LHCN-M2 (cell line): Measurements from ENCODE around the gene CELF2. TPM values are rescaled to one million over a fixed set of nuclear protein-coding genes. Genes with fewer than 3 reads are reported as not detected.

Experiments
- DNase-seq: peaks from one replicate; pipeline ENCODE4 v3.0.0-alpha.2; 2012; ENCODE audit warnings: low read depth
- total RNA-seq: library from RNA; depleted of rRNA; stranded (reverse); fragments of >200 nt; gene quantifications from 2 replicates; pipeline ENCODE4 v1.2.3, GENCODE V29; 2014

The CELF2 gene
- total RNA-seq, 1 experiment from 2014 or later: 68.1 TPM

- DNase-seq: no peak
Observed at GRCh38 chr10:11194859-11195586, 177.4 kb downstream of the CELF2 start.

- no peak for DNase-seq
Observed at GRCh38 chr10:11195623-11196022, 178.0 kb downstream of the CELF2 start.

GRCh38 chr10:11197266-11197712, 179.6 kb downstream of the CELF2 start:
- DNase-seq: peak; percentile 59

GRCh38 chr10:11197878-11198277, 180.2 kb downstream of the CELF2 start:
- DNase-seq: no peak

- peak; percentile 63 for DNase-seq
Observed at GRCh38 chr10:11201911-11202310, 184.2 kb downstream of the CELF2 start.

- DNase-seq: no peak
Observed at GRCh38 chr10:11204351-11204942, 186.8 kb downstream of the CELF2 start.

- DNase-seq: peak; percentile 41
Observed at GRCh38 chr10:11205030-11205772, 187.5 kb downstream of the CELF2 start.

GRCh38 chr10:11206676-11207559, 189.2 kb downstream of the CELF2 start:
- no peak for DNase-seq

- no peak for DNase-seq
Observed at GRCh38 chr10:11207560-11207844, 189.8 kb downstream of the CELF2 start.

GRCh38 chr10:11208243-11208642, 190.6 kb downstream of the CELF2 start:
- DNase-seq: no peak

- DNase-seq: no peak
Observed at GRCh38 chr10:11208908-11209829, 191.5 kb downstream of the CELF2 start.

GRCh38 chr10:11209830-11210181, 192.1 kb downstream of the CELF2 start:
- DNase-seq: peak; percentile 34

- DNase-seq: no peak
Observed at GRCh38 chr10:11210211-11210922, 192.7 kb downstream of the CELF2 start.

- no peak for DNase-seq
Observed at GRCh38 chr10:11212288-11213085, 194.8 kb downstream of the CELF2 start.

GRCh38 chr10:11213137-11213536, 195.5 kb downstream of the CELF2 start:
- peak; percentile 80 for DNase-seq

GRCh38 chr10:11214407-11214806, 196.7 kb downstream of the CELF2 start:
- no peak for DNase-seq

GRCh38 chr10:11215471-11215870, 197.8 kb downstream of the CELF2 start:
- no peak for DNase-seq

- DNase-seq: no peak
Observed at GRCh38 chr10:11217521-11217920, 199.8 kb downstream of the CELF2 start.

- no peak for DNase-seq
Observed at GRCh38 chr10:11218395-11218794, 200.7 kb downstream of the CELF2 start.
